HepG2 (cell line): ENCODE results near the gene TLR6. TPM values are rescaled to one million over a fixed set of nuclear protein-coding genes. Genes with fewer than 3 reads are reported as not detected.

ENCODE experiments used
- HMGXB4 ChIP-seq, 2 experiments: sonication (generic) in 1 of 2; formaldehyde crosslinking in 1 of 2; IDR thresholded peaks; 2 replicates each; pipeline versions ENCODE4 v1.4.0 to v1.6.1; 2018 to 2020; ENCODE audit warnings: missing genetic modification reagents in 2 of 2, borderline replicate concordance in 1 of 2, low read depth in 1 of 2, mild to moderate bottlenecking in 1 of 2, missing biosample characterization in 1 of 2
- NFE2L2 ChIP-seq: fragments of 150-350 bp; IDR thresholded peaks from 2 replicates; pipeline ENCODE4 v1.6.1; 2014; ENCODE audit warnings: low read length
- NFIB ChIP-seq: sonication (generic); formaldehyde crosslinking; IDR thresholded peaks from 2 replicates; pipeline ENCODE4 v1.9.0; 2021; ENCODE audit warnings: missing genetic modification reagents, mild to moderate bottlenecking, borderline replicate concordance
- PHB2 ChIP-seq: fragments of 450-650 bp; IDR thresholded peaks from 2 replicates; pipeline ENCODE4 v1.6.1; 2018; ENCODE audit not compliant: partially characterized antibody
- PLRG1 ChIP-seq: fragments of 450-650 bp; conservative IDR thresholded peaks from 2 replicates; pipeline ENCODE4 v1.6.1; 2016
- PRDM15 ChIP-seq: sonication (generic); formaldehyde crosslinking; IDR thresholded peaks from 2 replicates; pipeline ENCODE4 v1.4.0; 2020; ENCODE audit warnings: missing genetic modification reagents
- PRDM4 ChIP-seq: sonication (generic); formaldehyde crosslinking; IDR thresholded peaks from 2 replicates; pipeline ENCODE4 v1.9.0; 2021; ENCODE audit warnings: missing genetic modification reagents, borderline replicate concordance
- SMAD3 ChIP-seq: sonication (generic); formaldehyde crosslinking; IDR thresholded peaks from 2 replicates; pipeline ENCODE4 v1.4.0; 2020; ENCODE audit warnings: missing genetic modification reagents
- TAF15 ChIP-seq: fragments of 200-400 bp; formaldehyde crosslinking; IDR thresholded peaks from one replicate; pipeline ENCODE4 v1.6.1; 2018; ENCODE audit warnings: mild to moderate bottlenecking, low read depth, low read length; ENCODE audit not compliant: poor library complexity, severe bottlenecking
- ZNF3 ChIP-seq: IDR thresholded peaks from 2 replicates; pipeline ENCODE4 v1.7.0; 2017; ENCODE audit warnings: inconsistent platforms
- ZNF646 ChIP-seq: sonication (generic); formaldehyde crosslinking; IDR thresholded peaks from 2 replicates; pipeline ENCODE4 v1.9.0; 2021; ENCODE audit warnings: mild to moderate bottlenecking, missing genetic modification reagents
- polyA plus RNA-seq, 8 experiments: library from polyadenylated mRNA; depleted of rRNA in 3 of 8; stranded (reverse) in 7 of 8; unstranded in 1 of 8; fragments of >200 nt; fragmentation: Illumina TruSeq in 4 of 8; extraction: Trizol in 4 of 8; gene quantifications; 2 replicates each; pipeline versions ENCODE4 v1.2.1 to v1.2.3, GENCODE V29; 2011 to 2016; ENCODE audit warnings: low read depth in 4 of 8, missing spikeins in 1 of 8, mixed read lengths in 1 of 8; ENCODE audit not compliant: insufficient read depth in 1 of 8
- total RNA-seq, 5 experiments: library from RNA; depleted of rRNA; stranded (reverse); fragments of >200 nt; fragmentation: Illumina TruSeq; extraction: Trizol; gene quantifications; 2 replicates each; pipeline ENCODE4 v1.2.3, GENCODE V29; 2016; ENCODE audit warnings: low read depth in 1 of 5

The TLR6 gene
- total and polyA plus RNA-seq, 2 of the 13 experiments (the other 11 are each of a cell fraction or from before 2014, with no cell fraction given) = 0.33 to 0.71 TPM

GRCh38 chr4:38856524-38857337 lies at the start of gene TLR6 (continued):
- TF ChIP-seq PRDM15 (CRISPR knock-in tag) (no peak), HMGXB4 (CRISPR knock-in tag; IDR thresholded peaks at IDR 0.05; ENCODE audit: borderline replicate concordance in 1 of 2, low read depth in 1 of 2) (0 out of 4 replicates have a peak, but pooled peaks of 1 of the 2 experiments have one; percentile 25), ZNF646 (CRISPR knock-in tag) (no peak), PHB2 (no peak), SMAD3 (no peak), TAF15 (no peak), PLRG1 (no peak), ZNF3 (CRISPR knock-in tag) (no peak), NFE2L2 (peak; percentile 39; the same call in 1 of the 2 replicates), NFIB (CRISPR knock-in tag) (no peak), PRDM4 (CRISPR knock-in tag) (no peak)
